Body of pancreas (tissue), 4 donors: ENCODE measurements around the gene KIF22. TPM values are rescaled to one million over a fixed set of nuclear protein-coding genes. Genes with fewer than 3 reads are reported as not detected.
"Not testable (repeated sequence)": the region's sequence is repeated elsewhere in the genome, so short reads cannot be mapped to it uniquely, and the experiment has no call there.

Experiments used
- ATAC-seq: fragments of 150-250 bp; one replicate; pipeline ENCODE4 v1.9.1; 2016
- DNase-seq, 4 donors: peaks; one replicate each; pipeline ENCODE4 v3.0.0-alpha.2; 2019
- H3K27ac ChIP-seq, 4 donors: fragments of 200-600 bp; sonication (generic); 1 replicate in 3 of 4; 2 replicates in 1 of 4; pipeline versions ENCODE4 v1.5.1 to v1.6.1; 2016 to 2019; ENCODE audit warnings: mild to moderate bottlenecking in 1 of 4, mixed read lengths in 1 of 4, moderate library complexity in 1 of 4
- H3K27me3 ChIP-seq, 2 donors: fragments of 200-600 bp; sonication (generic); one replicate each; pipeline ENCODE4 v1.6.0; 2016; ENCODE audit warnings: mild to moderate bottlenecking in 1 of 2
- H3K36me3 ChIP-seq, 2 donors: fragments of 200-600 bp; sonication (generic); replicated peaks in 1 of 2; 2 replicates each; pipeline ENCODE4 v1.5.1; 2016; ENCODE audit warnings: low read depth in 2 of 2; ENCODE audit not compliant: insufficient read depth in 1 of 2
- H3K4me1 ChIP-seq: fragments of 200-600 bp; sonication (generic); one replicate; pipeline ENCODE4 v1.6.0; 2016
- H3K4me3 ChIP-seq, 2 donors: fragments of 200-600 bp; sonication (generic); 1 replicate in 1 of 2; 2 replicates in 1 of 2; pipeline ENCODE4 v1.5.1; 2016 to 2019
- H3K9me3 ChIP-seq, 3 donors: fragments of 200-600 bp; sonication (generic); 1 replicate in 2 of 3; 2 replicates in 1 of 3; pipeline ENCODE4 v1.5.1; 2016
- CTCF ChIP-seq, 7 experiments: fragments of 450-650 bp in 4 of 7; fragments of 200-600 bp in 3 of 7; sonication (generic) in 3 of 7; IDR thresholded peaks; one replicate each; pipeline ENCODE4 v1.5.1; 2016 to 2019; ENCODE audit warnings: antibody characterized with exemption in 7 of 7
- POLR2A ChIP-seq, 3 donors: fragments of 450-650 bp; IDR thresholded peaks; one replicate each; pipeline ENCODE4 v1.6.1; 2016; ENCODE audit warnings: antibody characterized with exemption in 3 of 3, mild to moderate bottlenecking in 2 of 3
- WGBS, 2 donors: methylation state at CpG; one replicate each; pipeline ENCODE4 v1.1.5; 2017; 5-methylcytosine and 5-hydroxymethylcytosine counted together
- intact Hi-C: fragments of 100-400 bp; cut with DNase I; formaldehyde crosslinking; loops from one replicate; pipeline ENCODE4 v1.15.1; 2023
- total RNA-seq, 2 donors: library from RNA; depleted of rRNA; stranded (reverse); fragments of >200 nt; gene quantifications; one replicate each; pipeline ENCODE4 v1.1.0, GENCODE V29; 2016

KIF22 gene
- total RNA-seq, 2 donors from 2014 or later = 8.9 to 13.7 TPM

- H3K27me3 ChIP-seq = no peaks in the 10 kb centered on the region
- no peak for TF ChIP-seq CTCF (IDR thresholded peaks at IDR 0.05)
- no peak for TF ChIP-seq POLR2A (IDR thresholded peaks at IDR 0.05)
- no peaks in the 10 kb centered on the region for H3K9me3 ChIP-seq
- WGBS, 2 donors = 86 to 96% methylated on average over 2 of the region's 2 CpGs
- H3K4me3 ChIP-seq = no peak overlapping the region
- no peak overlapping the region for H3K27ac ChIP-seq
- intact Hi-C loops = no loop called here
- H3K4me1 ChIP-seq = peaks cover 18% of the 10 kb centered on the region
- no peaks in the 10 kb centered on the region for H3K36me3 ChIP-seq
- ATAC-seq = no peak
- DNase-seq = no peak
These were observed 21.0 kb upstream of the KIF22 start for GRCh38 chr16:29769507-29769906.

GRCh38 chr16:29770250-29770929, 20.2 kb upstream of the KIF22 start:
- TF ChIP-seq POLR2A (IDR thresholded peaks at IDR 0.05) = no peak
- TF ChIP-seq CTCF (IDR thresholded peaks at IDR 0.05) = no peak
- Histone ChIP-seq H3K27me3 (no peaks in the 10 kb centered on the region), H3K4me3 (no peak overlapping the region), H3K27ac (no peak overlapping the region), H3K4me1 (peaks cover 10% of the 10 kb centered on the region), H3K9me3 (no peaks in the 10 kb centered on the region), H3K36me3 (no peaks in the 10 kb centered on the region)
- DNase-seq (no peak), ATAC-seq (no peak)
- WGBS, 2 donors = 81 to 83% methylated on average over 7 of the region's 7 CpGs
- intact Hi-C loops = no loop called here

- H3K36me3 ChIP-seq, intact Hi-C loops, H3K27me3 ChIP-seq, H3K4me3 ChIP-seq, H3K4me1 ChIP-seq, H3K9me3 ChIP-seq, ATAC-seq, H3K27ac ChIP-seq: not testable (repeated sequence)
- peak in 1 of 4 donors; percentile 10 for DNase-seq
- 80 to 82% methylated on average over 4 to 7 of the region's 7 CpGs for WGBS, 2 donors
These were observed 18.2 kb upstream of the KIF22 start for GRCh38 chr16:29772330-29772729.

GRCh38 chr16:29774730-29775129, 15.8 kb upstream of the KIF22 start:
- H3K4me3 ChIP-seq = no peak overlapping the region
- TF ChIP-seq POLR2A (IDR thresholded peaks at IDR 0.05) (no peak), CTCF (IDR thresholded peaks at IDR 0.05) (no peak)
- H3K27ac ChIP-seq = no peak overlapping the region
- intact Hi-C loops = no loop called here
- peaks cover 27% of the 10 kb centered on the region for H3K4me1 ChIP-seq
- H3K27me3 ChIP-seq = no peaks in the 10 kb centered on the region
- no peaks in the 10 kb centered on the region for H3K36me3 ChIP-seq
- ATAC-seq (no peak), DNase-seq (no peak)
- 80 to 84% methylated on average over 5 of the region's 5 CpGs for WGBS, 2 donors
- H3K9me3 ChIP-seq = no peaks in the 10 kb centered on the region

- H3K4me1 ChIP-seq = peaks cover 27% of the 10 kb centered on the region
- intact Hi-C loops = no loop called here
- H3K4me3 ChIP-seq = no peak overlapping the region
- no peaks in the 10 kb centered on the region for H3K9me3 ChIP-seq
- 60 to 76% methylated on average over 4 of the region's 4 CpGs for WGBS, 2 donors
- H3K27ac ChIP-seq = no peak overlapping the region
- ATAC-seq (no peak), DNase-seq (no peak)
- H3K36me3 ChIP-seq = no peaks in the 10 kb centered on the region
- H3K27me3 ChIP-seq = no peaks in the 10 kb centered on the region
- TF ChIP-seq CTCF (IDR thresholded peaks at IDR 0.05) (no peak), POLR2A (IDR thresholded peaks at IDR 0.05) (no peak)
These were observed 14.7 kb upstream of the KIF22 start for GRCh38 chr16:29775742-29776408.
